Measurements from ENCODE around the gene LMO7. TPM values are rescaled to one million over a fixed set of nuclear protein-coding genes. Genes with fewer than 3 reads are reported as not detected.
A peak's percentile ranks its signal among the peaks of the same experiment; 100 is the strongest.

The LMO7 gene
- total RNA-seq, 1 donor from 2014 or later: 239 TPM

DNA sequence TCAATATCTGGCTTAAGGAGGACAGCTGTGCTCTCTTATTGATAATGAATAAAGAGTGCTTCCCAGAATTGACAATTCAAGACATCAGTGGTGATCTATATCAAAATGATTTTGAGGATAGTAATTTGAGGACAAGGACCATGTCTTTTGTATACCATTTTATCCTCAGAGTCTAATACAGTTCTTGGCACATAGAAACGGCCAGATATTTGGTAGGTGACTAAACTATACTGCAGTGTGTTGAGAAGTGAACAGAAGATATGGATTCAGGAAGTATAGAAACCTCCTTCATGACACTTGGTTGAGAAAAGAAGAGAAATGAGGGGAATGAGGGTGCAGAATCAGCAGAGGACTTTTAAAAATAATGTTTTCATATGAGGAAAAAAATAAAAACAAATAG lies 16.1 kb upstream of the LMO7 start:
- peaks cover 58% of the 10 kb centered on the region for H3K4me1 Mint-ChIP-seq (ENCODE audit: unreplicated experiment)
- TF ChIP-seq, protein P1, sequence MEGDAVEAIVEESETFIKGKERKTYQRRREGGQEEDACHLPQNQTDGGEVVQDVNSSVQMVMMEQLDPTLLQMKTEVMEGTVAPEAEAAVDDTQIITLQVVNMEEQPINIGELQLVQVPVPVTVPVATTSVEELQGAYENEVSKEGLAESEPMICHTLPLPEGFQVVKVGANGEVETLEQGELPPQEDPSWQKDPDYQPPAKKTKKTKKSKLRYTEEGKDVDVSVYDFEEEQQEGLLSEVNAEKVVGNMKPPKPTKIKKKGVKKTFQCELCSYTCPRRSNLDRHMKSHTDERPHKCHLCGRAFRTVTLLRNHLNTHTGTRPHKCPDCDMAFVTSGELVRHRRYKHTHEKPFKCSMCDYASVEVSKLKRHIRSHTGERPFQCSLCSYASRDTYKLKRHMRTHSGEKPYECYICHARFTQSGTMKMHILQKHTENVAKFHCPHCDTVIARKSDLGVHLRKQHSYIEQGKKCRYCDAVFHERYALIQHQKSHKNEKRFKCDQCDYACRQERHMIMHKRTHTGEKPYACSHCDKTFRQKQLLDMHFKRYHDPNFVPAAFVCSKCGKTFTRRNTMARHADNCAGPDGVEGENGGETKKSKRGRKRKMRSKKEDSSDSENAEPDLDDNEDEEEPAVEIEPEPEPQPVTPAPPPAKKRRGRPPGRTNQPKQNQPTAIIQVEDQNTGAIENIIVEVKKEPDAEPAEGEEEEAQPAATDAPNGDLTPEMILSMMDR (IDR thresholded peaks at IDR 0.05): no peak
- H3K27ac Mint-ChIP-seq (ENCODE audit: unreplicated experiment): peak overlapping the region; percentile 79
- no peaks in the 10 kb centered on the region for H3K9me3 Mint-ChIP-seq (ENCODE audit: unreplicated experiment)
- H3K36me3 Mint-ChIP-seq (ENCODE audit: unreplicated experiment): peaks cover 13% of the 10 kb centered on the region
- no peak overlapping the region for H3K4me3 Mint-ChIP-seq (ENCODE audit: unreplicated experiment)
- no peak for DNase-seq (ENCODE audit: extremely low spot score, unreplicated experiment)
- H3K27me3 Mint-ChIP-seq (ENCODE audit: unreplicated experiment): no peaks in the 10 kb centered on the region

DNA sequence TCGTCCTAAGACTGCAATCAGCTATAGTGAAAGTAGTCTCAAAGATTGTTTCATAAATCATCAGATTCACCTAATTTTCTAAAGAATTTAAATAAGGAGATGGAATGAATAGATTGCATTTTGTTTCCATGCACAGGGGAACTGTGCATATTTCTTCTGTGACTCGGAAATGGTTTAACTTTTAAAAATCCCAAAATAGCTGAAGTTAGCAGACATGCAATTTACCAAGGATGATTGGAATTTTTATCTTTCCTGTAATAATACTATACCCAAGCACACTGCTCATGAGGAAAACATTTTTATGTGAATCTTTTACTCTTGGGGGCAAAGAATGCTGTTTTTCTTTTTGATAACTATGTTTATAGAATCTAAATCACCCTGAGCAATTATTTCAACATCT lies 15.0 kb upstream of the LMO7 start:
- Mint-ChIP-seq H3K27me3 (ENCODE audit: unreplicated experiment) (no peaks in the 10 kb centered on the region), H3K9me3 (ENCODE audit: unreplicated experiment) (peaks cover 6% of the 10 kb centered on the region), H3K4me1 (ENCODE audit: unreplicated experiment) (peaks cover 58% of the 10 kb centered on the region), H3K4me3 (ENCODE audit: unreplicated experiment) (peak overlapping the region; percentile 39), H3K36me3 (ENCODE audit: unreplicated experiment) (peaks cover 17% of the 10 kb centered on the region), H3K27ac (ENCODE audit: unreplicated experiment) (peak overlapping the region; percentile 79)
- DNase-seq (ENCODE audit: extremely low spot score, unreplicated experiment): no peak
- TF ChIP-seq, protein P1 (IDR thresholded peaks at IDR 0.05): no peak

DNA sequence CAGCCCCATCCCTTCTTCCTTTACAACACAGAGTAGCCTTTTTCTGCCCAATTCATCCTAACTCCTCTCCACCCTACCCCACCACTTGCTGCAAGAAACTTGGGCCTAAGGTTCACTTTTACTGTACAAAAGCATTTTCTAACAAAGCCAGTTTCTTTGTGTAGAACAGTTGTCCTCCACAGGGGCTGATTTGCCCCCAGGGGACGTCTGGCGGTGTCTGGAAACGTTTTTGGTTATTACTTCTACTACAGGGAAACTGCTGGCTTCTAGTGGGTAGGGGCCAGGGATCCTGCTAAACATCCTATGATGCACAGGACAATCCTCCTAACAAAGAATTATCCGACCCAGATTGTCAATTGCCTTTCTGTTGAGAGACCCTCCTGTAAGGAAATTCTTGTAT lies 7.3 kb upstream of the LMO7 start:
- no peak overlapping the region for H3K4me3 Mint-ChIP-seq (ENCODE audit: unreplicated experiment)
- H3K27me3 Mint-ChIP-seq (ENCODE audit: unreplicated experiment): no peaks in the 10 kb centered on the region
- H3K9me3 Mint-ChIP-seq (ENCODE audit: unreplicated experiment): peaks cover 6% of the 10 kb centered on the region
- TF ChIP-seq, protein P1 (IDR thresholded peaks at IDR 0.05): no peak
- peak overlapping the region; percentile 59 for H3K27ac Mint-ChIP-seq (ENCODE audit: unreplicated experiment)
- H3K4me1 Mint-ChIP-seq (ENCODE audit: unreplicated experiment): peaks cover 40% of the 10 kb centered on the region
- peaks cover 13% of the 10 kb centered on the region for H3K36me3 Mint-ChIP-seq (ENCODE audit: unreplicated experiment)
- no peak for DNase-seq (ENCODE audit: extremely low spot score, unreplicated experiment)

DNA sequence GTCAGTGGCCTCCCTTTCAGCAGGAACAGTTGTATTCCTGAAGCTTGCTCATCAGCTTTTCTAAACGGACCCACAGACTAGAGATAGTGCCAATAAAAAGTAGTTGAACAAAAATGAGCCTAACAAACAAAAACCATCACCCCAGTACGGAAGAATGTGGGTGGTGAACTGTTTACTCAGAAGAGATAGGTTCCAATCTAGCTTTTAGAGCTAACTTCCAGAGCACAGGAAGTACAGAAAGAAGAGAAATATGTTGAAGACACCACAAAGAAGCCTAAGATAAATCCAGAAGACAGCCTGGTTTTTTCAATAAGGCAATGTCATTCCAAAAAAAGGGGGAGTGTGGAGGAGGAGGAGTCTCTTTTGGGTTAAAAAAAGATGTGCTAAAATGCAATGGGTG lies 2.8 kb upstream of the LMO7 start:
- peak overlapping the region; percentile 52 for H3K4me3 Mint-ChIP-seq (ENCODE audit: unreplicated experiment)

DNA sequence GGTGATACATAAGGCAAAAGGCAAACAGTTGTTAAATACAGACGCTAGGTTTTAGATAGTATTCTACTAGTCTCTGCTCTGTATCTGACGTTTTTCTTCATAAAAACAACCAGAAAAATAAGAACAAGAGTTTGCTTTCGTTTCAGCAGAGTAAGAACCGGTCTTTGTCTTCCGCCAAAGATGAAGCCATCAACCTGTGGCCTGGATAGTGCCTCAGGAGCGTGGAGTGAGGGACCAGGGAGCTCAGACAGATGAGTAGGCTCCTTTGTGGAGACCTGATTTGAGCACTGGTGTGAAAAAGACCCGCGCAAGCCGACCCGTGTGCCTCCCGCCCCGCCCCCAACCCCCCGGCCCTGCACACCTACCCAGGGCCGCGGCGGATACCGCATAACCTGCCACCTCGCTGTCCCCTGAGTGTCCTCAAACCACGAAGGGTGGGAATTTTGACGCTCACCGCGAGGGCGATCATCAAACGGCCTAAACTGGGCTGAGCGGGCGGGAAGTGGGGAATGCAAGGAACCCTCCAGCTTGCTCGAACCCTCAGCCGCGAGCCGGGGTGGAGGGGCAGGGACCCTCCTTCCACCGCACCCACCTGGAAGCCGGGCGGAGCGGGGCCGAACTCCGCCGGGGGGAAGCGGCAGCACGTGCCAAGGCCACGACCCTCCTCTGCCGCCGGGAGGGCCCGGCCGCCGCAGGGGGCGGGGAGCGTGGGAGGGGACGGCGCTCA lies 866 bp upstream of the LMO7 start:
- H3K9me3 Mint-ChIP-seq (ENCODE audit: unreplicated experiment): no peaks in the 10 kb centered on the region
- TF ChIP-seq, protein P1 (IDR thresholded peaks at IDR 0.05): no peak
- peaks cover 43% of the 10 kb centered on the region for H3K4me1 Mint-ChIP-seq (ENCODE audit: unreplicated experiment)
- no peaks in the 10 kb centered on the region for H3K27me3 Mint-ChIP-seq (ENCODE audit: unreplicated experiment)
- H3K36me3 Mint-ChIP-seq (ENCODE audit: unreplicated experiment): peaks cover 2% of the 10 kb centered on the region
- H3K4me3 Mint-ChIP-seq (ENCODE audit: unreplicated experiment): peak overlapping the region; percentile 71
- DNase-seq (ENCODE audit: extremely low spot score, unreplicated experiment): no peak
- peak overlapping the region; percentile 88 for H3K27ac Mint-ChIP-seq (ENCODE audit: unreplicated experiment)

More for the DNA sequence above, 2.8 kb upstream of the LMO7 start:
- Mint-ChIP-seq H3K27ac (ENCODE audit: unreplicated experiment) (peak overlapping the region; percentile 88), H3K9me3 (ENCODE audit: unreplicated experiment) (no peaks in the 10 kb centered on the region), H3K27me3 (ENCODE audit: unreplicated experiment) (no peaks in the 10 kb centered on the region), H3K4me1 (ENCODE audit: unreplicated experiment) (peaks cover 40% of the 10 kb centered on the region), H3K36me3 (ENCODE audit: unreplicated experiment) (peaks cover 1% of the 10 kb centered on the region)
- TF ChIP-seq, protein P1 (IDR thresholded peaks at IDR 0.05): no peak
- DNase-seq (ENCODE audit: extremely low spot score, unreplicated experiment): no peak
